B cell (primary cell): Measurements from ENCODE around the gene PPP1R14B. TPM values are rescaled to one million over a fixed set of nuclear protein-coding genes. Genes with fewer than 3 reads are reported as not detected.

Experiments used
- ATAC-seq: fragments of 200-7000 bp; cut with Tn5 transposase; one replicate; pipeline ENCODE4 v1.10.0; 2021; ENCODE audit warnings: low read depth, mild to moderate bottlenecking, moderate number of reproducible peaks, moderate library complexity
- CTCF ChIA-PET: fragments of 350-600 bp; sonication (Branson Sonifier 250); formaldehyde crosslinking; loops from one replicate; lab custom pipeline; 2021; ENCODE audit warnings: antibody characterized with exemption, inconsistent platforms; lab: Charles Lee
- POLR2A ChIA-PET: fragments of 350-600 bp; sonication (Branson Sonifier 250); formaldehyde crosslinking; loops from one replicate; lab custom pipeline; 2021; ENCODE audit warnings: antibody characterized with exemption; lab: Charles Lee
- DNase-seq: peaks from one replicate; pipeline ENCODE4 v3.0.0; 2013
- H2AFZ ChIP-seq: 2 replicates; pipeline ENCODE4 v1.6.1; 2012; ENCODE audit warnings: mild to moderate bottlenecking, low read depth, low read length; ENCODE audit not compliant: insufficient read depth, poor library complexity, severe bottlenecking
- H3K27ac ChIP-seq, 2 donors: 1 replicate in 1 of 2; 2 replicates in 1 of 2; pipeline ENCODE4 v1.5.1; 2012 to 2013; ENCODE audit warnings: low read length in 2 of 2, mild to moderate bottlenecking in 2 of 2, moderate library complexity in 1 of 2
- H3K27me3 ChIP-seq, 4 experiments: fragments of 200-600 bp in 1 of 4; sonication (generic) in 1 of 4; replicated peaks in 1 of 4; 1 replicate in 2 of 4; 2 replicates in 2 of 4; pipeline versions ENCODE4 v1.6.1 to v1.7.0; 2013 to 2016; ENCODE audit warnings: low read length in 3 of 4, mild to moderate bottlenecking in 2 of 4, mixed read lengths in 1 of 4, moderate library complexity in 1 of 4; ENCODE audit not compliant: insufficient read depth in 4 of 4, control insufficient read depth in 3 of 4; ENCODE audit errors: control extremely low read depth in 1 of 4
- H3K36me3 ChIP-seq, 2 experiments: replicated peaks in 1 of 2; 1 replicate in 1 of 2; 2 replicates in 1 of 2; pipeline versions ENCODE4 v1.6.1 to v1.7.1; 2013; ENCODE audit warnings: low read length in 1 of 2; ENCODE audit not compliant: insufficient read depth in 2 of 2, control insufficient read depth in 1 of 2; ENCODE audit errors: control extremely low read depth in 1 of 2, extremely low read depth in 1 of 2
- H3K4me1 ChIP-seq, 2 donors: fragments of 200-600 bp in 1 of 2; sonication (generic) in 1 of 2; 1 replicate in 1 of 2; 2 replicates in 1 of 2; pipeline versions ENCODE4 v1.5.1 to v1.6.1; 2013 to 2017; ENCODE audit warnings: low read length in 2 of 2; ENCODE audit not compliant: control insufficient read depth in 2 of 2, insufficient read depth in 2 of 2
- H3K4me2 ChIP-seq: replicated peaks from 2 replicates; pipeline ENCODE3; 2012; ENCODE audit warnings: mild to moderate bottlenecking, low read depth, low read length; ENCODE audit not compliant: poor library complexity, severe bottlenecking
- H3K4me3 ChIP-seq, 5 experiments: fragments of 200-600 bp in 1 of 5; sonication (generic) in 1 of 5; 1 replicate in 3 of 5; 2 replicates in 2 of 5; pipeline versions ENCODE4 v1.5.1 to v1.7.0; 2011 to 2016; ENCODE audit warnings: low read length in 4 of 5, mild to moderate bottlenecking in 4 of 5, low read depth in 2 of 5, control low read depth in 1 of 5, moderate library complexity in 1 of 5; ENCODE audit not compliant: insufficient read depth in 1 of 5; ENCODE audit errors: control extremely low read depth in 1 of 5, extremely low read depth in 1 of 5
- H3K79me2 ChIP-seq: fragments of 200-600 bp; sonication (generic); one replicate; pipeline ENCODE4 v1.6.0; 2016; ENCODE audit warnings: low read length; ENCODE audit not compliant: control insufficient read depth, insufficient read depth
- H3K9ac ChIP-seq: fragments of 200-600 bp; sonication (generic); 2 replicates; pipeline ENCODE4 v1.6.1; 2017; ENCODE audit warnings: mild to moderate bottlenecking, low read length, moderate library complexity
- H3K9me3 ChIP-seq, 3 donors: one replicate each; pipeline versions ENCODE4 v1.6.1 to v1.7.1; 2013; ENCODE audit warnings: low read length in 2 of 3; ENCODE audit not compliant: control insufficient read depth in 2 of 3, insufficient read depth in 1 of 3; ENCODE audit errors: control extremely low read depth in 1 of 3
- H4K20me1 ChIP-seq: 2 replicates; pipeline ENCODE4 v1.6.0; 2012; ENCODE audit warnings: mild to moderate bottlenecking, low read length; ENCODE audit not compliant: insufficient read depth, control insufficient read depth, poor library complexity, severe bottlenecking
- H3K27ac Mint-ChIP-seq: one replicate; pipeline ENCODE4 v1.8.0; 2021; ENCODE audit warnings: mixed read lengths
- H3K27me3 Mint-ChIP-seq: one replicate; pipeline ENCODE4 v1.8.0; 2021; ENCODE audit warnings: mixed read lengths
- H3K4me1 Mint-ChIP-seq: one replicate; pipeline ENCODE4 v1.8.0; 2021; ENCODE audit warnings: mixed read lengths
- H3K4me3 Mint-ChIP-seq: one replicate; pipeline ENCODE4 v1.8.0; 2021; ENCODE audit warnings: mixed read lengths
- H3K9me3 Mint-ChIP-seq: one replicate; pipeline ENCODE4 v1.8.0; 2022; ENCODE audit warnings: mixed read lengths; ENCODE audit not compliant: insufficient read depth
- EZH2 ChIP-seq: IDR thresholded peaks from 2 replicates; pipeline ENCODE4 v1.6.1; 2012; ENCODE audit warnings: borderline replicate concordance, low read depth, mild to moderate bottlenecking, moderate library complexity, low read length; ENCODE audit not compliant: insufficient read depth, poor library complexity, severe bottlenecking
- WGBS: methylation state at CpG from one replicate; pipeline ENCODE4 v1.1.5; 2013; ENCODE audit warnings: missing lambda C conversion rate; ENCODE audit not compliant: insufficient coverage; 5-methylcytosine and 5-hydroxymethylcytosine counted together
- intact Hi-C: fragments of 100-400 bp; cut with micrococcal nuclease; formaldehyde crosslinking; loops from one replicate; pipeline ENCODE4 v1.10.0; 2022
- polyA plus RNA-seq: library from polyadenylated mRNA; depleted of rRNA; stranded (reverse); fragments of >200 nt; gene quantifications from 2 replicates; pipeline ENCODE4 v1.2.3, GENCODE V29; 2012
- total RNA-seq, 2 donors: library from RNA; stranded (reverse); fragments of 120-200 nt in 1 of 2; gene quantifications; 1 replicate in 1 of 2; 2 replicates in 1 of 2; pipeline versions ENCODE4 v1.2.3 to v1.2.4, GENCODE V29; 2013 to 2022
- TF ChIP-seq, protein P1 (sequence below): fragments of 200-600 bp; IDR thresholded peaks from one replicate; pipeline ENCODE4 v1.8.0; 2022; ENCODE audit warnings: antibody characterized with exemption, mild to moderate bottlenecking

PPP1R14B gene
- total and polyA plus RNA-seq, 2 donors (not counting 1 experiment from before 2014, with no cell fraction given) = 41.2 to 51.0 TPM

DNA sequence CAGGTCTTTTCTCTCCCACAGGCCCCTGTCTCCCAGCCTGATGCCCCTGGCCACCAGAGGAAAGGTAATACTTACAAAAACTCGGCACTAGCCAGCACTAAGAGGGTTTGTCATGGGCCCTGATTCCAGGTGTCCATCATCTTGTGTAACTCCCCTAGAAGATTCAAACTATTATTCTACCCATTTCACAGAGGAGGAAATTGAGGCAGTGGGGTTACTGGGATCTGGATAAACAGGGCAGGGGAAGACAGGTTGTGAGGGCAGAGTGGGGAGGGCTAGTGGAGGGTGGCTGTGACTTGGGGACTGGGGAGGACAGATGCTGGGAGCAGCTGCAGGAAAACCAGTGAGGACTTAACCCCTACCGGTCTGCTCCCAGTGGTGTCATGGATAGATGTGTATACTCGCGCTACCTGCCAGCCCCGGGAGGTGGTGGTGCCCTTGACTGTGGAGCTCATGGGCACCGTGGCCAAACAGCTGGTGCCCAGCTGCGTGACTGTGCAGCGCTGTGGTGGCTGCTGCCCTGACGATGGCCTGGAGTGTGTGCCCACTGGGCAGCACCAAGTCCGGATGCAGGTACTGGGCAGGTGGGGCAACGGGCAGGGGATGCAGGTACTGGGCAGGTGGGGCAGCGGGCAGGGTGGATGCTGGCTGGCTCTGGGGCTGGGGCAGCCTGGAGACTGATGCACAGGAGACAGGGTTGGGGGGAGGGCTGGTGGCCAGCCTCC is 11.1 kb downstream of the PPP1R14B start:
- ATAC-seq = no peak
- peak overlapping the region; percentile 64 for H2AFZ ChIP-seq
- H3K36me3 ChIP-seq = peaks cover 0 to 27% of the 10 kb centered on the region in 2 experiments
- ChIA-PET CTCF (interaction anchor here (1.0 to 2.2 kb wide), 4 partner anchors 29 to 65 kb away, joined by 3 to 10 read pairs (median 4); partner anchors contain the start of gene FERMT3), POLR2A (interaction anchor here (0.9 to 2.7 kb wide), 3 partner anchors 10 to 608 kb away, joined by 3 to 8 read pairs (median 6); partner anchors contain the start of gene FERMT3)
- TF ChIP-seq, protein P1, sequence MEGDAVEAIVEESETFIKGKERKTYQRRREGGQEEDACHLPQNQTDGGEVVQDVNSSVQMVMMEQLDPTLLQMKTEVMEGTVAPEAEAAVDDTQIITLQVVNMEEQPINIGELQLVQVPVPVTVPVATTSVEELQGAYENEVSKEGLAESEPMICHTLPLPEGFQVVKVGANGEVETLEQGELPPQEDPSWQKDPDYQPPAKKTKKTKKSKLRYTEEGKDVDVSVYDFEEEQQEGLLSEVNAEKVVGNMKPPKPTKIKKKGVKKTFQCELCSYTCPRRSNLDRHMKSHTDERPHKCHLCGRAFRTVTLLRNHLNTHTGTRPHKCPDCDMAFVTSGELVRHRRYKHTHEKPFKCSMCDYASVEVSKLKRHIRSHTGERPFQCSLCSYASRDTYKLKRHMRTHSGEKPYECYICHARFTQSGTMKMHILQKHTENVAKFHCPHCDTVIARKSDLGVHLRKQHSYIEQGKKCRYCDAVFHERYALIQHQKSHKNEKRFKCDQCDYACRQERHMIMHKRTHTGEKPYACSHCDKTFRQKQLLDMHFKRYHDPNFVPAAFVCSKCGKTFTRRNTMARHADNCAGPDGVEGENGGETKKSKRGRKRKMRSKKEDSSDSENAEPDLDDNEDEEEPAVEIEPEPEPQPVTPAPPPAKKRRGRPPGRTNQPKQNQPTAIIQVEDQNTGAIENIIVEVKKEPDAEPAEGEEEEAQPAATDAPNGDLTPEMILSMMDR = no peak
- TF ChIP-seq EZH2 = no peak
- WGBS = 91% methylated on average over 12 of the region's 12 CpGs
- peak overlapping the region; percentile 53 to 84 (median 67) for H3K4me3 ChIP-seq
- H3K4me1 ChIP-seq = peaks cover 36 to 73% of the 10 kb centered on the region in 2 donors
- no peaks in the 10 kb centered on the region for H3K27me3 Mint-ChIP-seq
- H3K27ac Mint-ChIP-seq = peak overlapping the region; percentile 96
- DNase-seq = no peak
- peaks cover 23% of the 10 kb centered on the region for H3K79me2 ChIP-seq
- H4K20me1 ChIP-seq = peaks cover 25% of the 10 kb centered on the region
- no peaks in the 10 kb centered on the region for H3K9me3 Mint-ChIP-seq
- intact Hi-C loops = no loop called here
- no peaks in the 10 kb centered on the region for H3K9me3 ChIP-seq
- peak overlapping the region; percentile 99 for H3K4me2 ChIP-seq
- peak overlapping the region; percentile 89 for H3K9ac ChIP-seq
- H3K4me1 Mint-ChIP-seq = peaks cover 63% of the 10 kb centered on the region
- no peaks in the 10 kb centered on the region for H3K27me3 ChIP-seq
- peak overlapping the region; percentile 65 to 85 for H3K27ac ChIP-seq
- H3K4me3 Mint-ChIP-seq = peak overlapping the region; percentile 96
